Epithelial cell of proximal tubule (primary cell): ENCODE results near the gene ANKRD13D. TPM values are rescaled to one million over a fixed set of nuclear protein-coding genes. Genes with fewer than 3 reads are reported as not detected.
A peak's percentile ranks its signal among the peaks of the same experiment; 100 is the strongest.

Experiments
- DNase-seq: peaks from one replicate; pipeline ENCODE4 v3.0.0-alpha.2; 2011; ENCODE audit warnings: low read depth
- H3K4me3 ChIP-seq: 2 replicates; pipeline ENCODE4 v1.5.1; 2011; ENCODE audit warnings: low read depth, mild to moderate bottlenecking, low read length
- CTCF ChIP-seq: conservative IDR thresholded peaks from 2 replicates; pipeline ENCODE4 v1.5.1; 2012; ENCODE audit warnings: low read depth, mild to moderate bottlenecking, low read length
- total RNA-seq: library from RNA; depleted of rRNA; stranded (reverse); fragments of >200 nt; gene quantifications from 2 replicates; pipeline ENCODE4 v1.2.3, GENCODE V29; 2015

Gene ANKRD13D
- total RNA-seq, 1 donor from 2014 or later: 32.3 TPM

- no peak for DNase-seq
- no peak overlapping the region for H3K4me3 ChIP-seq
- TF ChIP-seq CTCF: no peak
Observed at GRCh38 chr11:67347964-67348749, 59.1 kb downstream of the ANKRD13D start.

DNA sequence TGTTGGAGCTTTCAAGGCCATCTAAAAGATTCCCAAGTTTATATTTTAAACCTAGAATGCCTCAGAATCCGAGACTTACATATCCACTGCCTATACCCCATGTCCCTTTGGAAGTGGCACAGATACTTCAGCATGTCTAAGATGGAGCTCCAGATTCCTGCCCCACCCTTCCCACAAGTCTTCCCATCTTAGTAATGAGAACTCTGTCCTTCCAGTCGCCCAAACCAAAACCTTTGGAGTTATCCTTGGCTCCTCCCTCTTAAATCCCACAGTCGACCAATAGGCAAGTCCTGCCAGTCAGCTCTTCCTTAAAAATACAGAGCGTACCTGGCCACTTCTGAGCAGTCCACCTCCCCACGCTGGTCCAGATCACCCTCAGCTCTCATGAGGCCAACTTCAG is 59.9 kb downstream of the ANKRD13D start:
- TF ChIP-seq CTCF: no peak
- DNase-seq: no peak
- no peak overlapping the region for H3K4me3 ChIP-seq

- DNase-seq: no peak
- H3K4me3 ChIP-seq: no peak overlapping the region
- no peak for TF ChIP-seq CTCF
Observed at GRCh38 chr11:67349457-67349856, 60.4 kb downstream of the ANKRD13D start.

- no peak for DNase-seq
- TF ChIP-seq CTCF: no peak
- H3K4me3 ChIP-seq: no peak overlapping the region
Observed at GRCh38 chr11:67349928-67350465, 60.9 kb downstream of the ANKRD13D start.

- peak; percentile 96 for TF ChIP-seq CTCF
- no peak for DNase-seq
- H3K4me3 ChIP-seq: peak overlapping the region; percentile 81
Observed at GRCh38 chr11:67351275-67352005, 62.3 kb downstream of the ANKRD13D start.

Other genes with a start within 250 kb of the ANKRD13D start
- 51.4 and 86.8 TPM in 2 replicates for gene RHOD, start 232.5 kb upstream of the ANKRD13D start, total RNA-seq
- 28.5 and 34.1 TPM in 2 replicates for gene KDM2A, start 170.0 kb upstream of the ANKRD13D start, total RNA-seq
- gene GRK2, start 22.8 kb upstream of the ANKRD13D start, total RNA-seq: 46.8 and 66.4 TPM in 2 replicates
- gene SSH3, start 14.2 kb downstream of the ANKRD13D start, total RNA-seq: 28.4 and 30.4 TPM in 2 replicates
- gene POLD4, start 64.2 kb downstream of the ANKRD13D start, total RNA-seq: 68.1 and 174 TPM in 2 replicates
- gene CLCF1, start 84.3 kb downstream of the ANKRD13D start, total RNA-seq: 23.8 and 44.6 TPM in 2 replicates
- gene RAD9A, start 102.7 kb downstream of the ANKRD13D start, total RNA-seq: 13.9 and 20.9 TPM in 2 replicates
- gene PPP1CA, start 112.6 kb downstream of the ANKRD13D start, total RNA-seq: 359 and 365 TPM in 2 replicates
- gene TBC1D10C, start 114.8 kb downstream of the ANKRD13D start, total RNA-seq: 0.14 and 0.17 TPM in 2 replicates
- gene CARNS1, start 126.4 kb downstream of the ANKRD13D start, total RNA-seq: 0.07 and 0.23 TPM in 2 replicates
- gene RPS6KB2, start 139.2 kb downstream of the ANKRD13D start, total RNA-seq: 64.1 and 72.9 TPM in 2 replicates
- 1.5 and 3.6 TPM in 2 replicates for gene PTPRCAP, start 148.4 kb downstream of the ANKRD13D start, total RNA-seq
- gene CORO1B, start 154.2 kb downstream of the ANKRD13D start, total RNA-seq: 88.8 and 137 TPM in 2 replicates
- gene GPR152, start 163.4 kb downstream of the ANKRD13D start, total RNA-seq: not detected in 2 replicates
- not detected in 2 replicates for gene CABP4, start 166.1 kb downstream of the ANKRD13D start, total RNA-seq
- 26.1 and 74.0 TPM in 2 replicates for gene TMEM134, start 179.9 kb downstream of the ANKRD13D start, total RNA-seq
- 62.0 and 63.4 TPM in 2 replicates for gene AIP, start 193.7 kb downstream of the ANKRD13D start, total RNA-seq
- gene PITPNM1, start 216.1 kb downstream of the ANKRD13D start, total RNA-seq: 58.9 and 74.1 TPM in 2 replicates
- 129 and 165 TPM in 2 replicates for gene CDK2AP2, start 218.9 kb downstream of the ANKRD13D start, total RNA-seq
- gene CABP2, start 234.1 kb downstream of the ANKRD13D start, total RNA-seq: not detected in 2 replicates